Activated CD4-positive, alpha-beta memory T cell treated with anti-CD3 and anti-CD28 coated beads for 36 hours (primary cell): Measurements from ENCODE around the gene NISCH. TPM values are rescaled to one million over a fixed set of nuclear protein-coding genes. Genes with fewer than 3 reads are reported as not detected.

Source experiments
- CTCF ChIA-PET: fragments of 350-600 bp; sonication (Branson Sonifier 250); formaldehyde crosslinking; loops from one replicate; lab custom pipeline; 2021; ENCODE audit warnings: antibody characterized with exemption, inconsistent platforms; lab: Charles Lee
- POLR2A ChIA-PET: fragments of 350-600 bp; sonication (Branson Sonifier 250); formaldehyde crosslinking; loops from one replicate; lab custom pipeline; 2021; ENCODE audit warnings: antibody characterized with exemption; lab: Charles Lee
- DNase-seq: peaks from one replicate; pipeline ENCODE4 v3.0.0-alpha.2; 2020
- H3K27ac Mint-ChIP-seq: one replicate; pipeline ENCODE4 v1.8.0; 2021; ENCODE audit warnings: mixed read lengths
- H3K27me3 Mint-ChIP-seq: one replicate; pipeline ENCODE4 v1.8.0; 2021; ENCODE audit warnings: mixed read lengths
- H3K36me3 Mint-ChIP-seq: one replicate; pipeline ENCODE4 v1.8.0; 2021; ENCODE audit warnings: mixed read lengths
- H3K4me1 Mint-ChIP-seq: one replicate; pipeline ENCODE4 v1.8.0; 2021; ENCODE audit warnings: low read depth, mixed read lengths
- H3K4me3 Mint-ChIP-seq: one replicate; pipeline ENCODE4 v1.8.0; 2021; ENCODE audit warnings: mild to moderate bottlenecking, mixed read lengths
- H3K9me3 Mint-ChIP-seq: one replicate; pipeline ENCODE4 v1.8.0; 2021; ENCODE audit warnings: mixed read lengths
- intact Hi-C: fragments of 100-400 bp; cut with micrococcal nuclease; formaldehyde crosslinking; loops from one replicate; pipeline ENCODE4 v1.15.1; 2023
- total RNA-seq, 2 experiments: library from RNA; stranded (reverse); gene quantifications; one replicate each; pipeline ENCODE4 v1.2.3, GENCODE V29; 2021

Gene NISCH
- total RNA-seq, 2 experiments from 2014 or later = 50.8 to 60.2 TPM

GRCh38 chr3:52502808-52503350, 47.5 kb downstream of the NISCH start:
- Mint-ChIP-seq H3K4me1 (no peaks in the 10 kb centered on the region), H3K9me3 (no peaks in the 10 kb centered on the region), H3K27ac (no peak overlapping the region), H3K36me3 (no peaks in the 10 kb centered on the region), H3K4me3 (no peak overlapping the region), H3K27me3 (no peaks in the 10 kb centered on the region)
- POLR2A ChIA-PET = no interaction called here
- DNase-seq = no peak
- CTCF ChIA-PET = no interaction called here
- intact Hi-C loops = no loop called here

GRCh38 chr3:52503788-52504424, 48.5 kb downstream of the NISCH start:
- no peaks in the 10 kb centered on the region for H3K36me3 Mint-ChIP-seq
- CTCF ChIA-PET = no interaction called here
- H3K27me3 Mint-ChIP-seq = no peaks in the 10 kb centered on the region
- DNase-seq = no peak
- H3K27ac Mint-ChIP-seq = no peak overlapping the region
- no peak overlapping the region for H3K4me3 Mint-ChIP-seq
- intact Hi-C loops = no loop called here
- H3K9me3 Mint-ChIP-seq = no peaks in the 10 kb centered on the region
- H3K4me1 Mint-ChIP-seq = no peaks in the 10 kb centered on the region
- POLR2A ChIA-PET = no interaction called here

GRCh38 chr3:52504977-52505376, 49.6 kb downstream of the NISCH start:
- H3K27me3 Mint-ChIP-seq = no peaks in the 10 kb centered on the region
- no peaks in the 10 kb centered on the region for H3K36me3 Mint-ChIP-seq
- H3K9me3 Mint-ChIP-seq = no peaks in the 10 kb centered on the region
- no peaks in the 10 kb centered on the region for H3K4me1 Mint-ChIP-seq
- no peak overlapping the region for H3K4me3 Mint-ChIP-seq
- intact Hi-C loops = no loop called here
- ChIA-PET POLR2A (no interaction called here), CTCF (no interaction called here)
- DNase-seq = no peak
- no peak overlapping the region for H3K27ac Mint-ChIP-seq

GRCh38 chr3:52506266-52506966, 51.0 kb downstream of the NISCH start:
- POLR2A ChIA-PET = no interaction called here
- no peaks in the 10 kb centered on the region for H3K9me3 Mint-ChIP-seq
- no peak overlapping the region for H3K27ac Mint-ChIP-seq
- no peaks in the 10 kb centered on the region for H3K36me3 Mint-ChIP-seq
- H3K4me1 Mint-ChIP-seq = no peaks in the 10 kb centered on the region
- no peaks in the 10 kb centered on the region for H3K27me3 Mint-ChIP-seq
- DNase-seq = no peak
- CTCF ChIA-PET = no interaction called here
- intact Hi-C loops = no loop called here
- H3K4me3 Mint-ChIP-seq = no peak overlapping the region

GRCh38 chr3:52507359-52507758, 52.0 kb downstream of the NISCH start:
- ChIA-PET CTCF (no interaction called here), POLR2A (no interaction called here)
- DNase-seq = no peak
- intact Hi-C loops = no loop called here
- H3K36me3 Mint-ChIP-seq = no peaks in the 10 kb centered on the region
- no peaks in the 10 kb centered on the region for H3K4me1 Mint-ChIP-seq
- no peak overlapping the region for H3K27ac Mint-ChIP-seq
- H3K27me3 Mint-ChIP-seq = no peaks in the 10 kb centered on the region
- H3K4me3 Mint-ChIP-seq = no peak overlapping the region
- no peaks in the 10 kb centered on the region for H3K9me3 Mint-ChIP-seq

- intact Hi-C loops = no loop called here
- ChIA-PET POLR2A (no interaction called here), CTCF (no interaction called here)
Measured at GRCh38 chr3:52509753-52510328, 54.4 kb downstream of the NISCH start.

GRCh38 chr3:52511509-52511908, 56.1 kb downstream of the NISCH start:
- POLR2A ChIA-PET = no interaction called here
- Mint-ChIP-seq H3K27ac (no peak overlapping the region), H3K27me3 (no peaks in the 10 kb centered on the region), H3K4me1 (no peaks in the 10 kb centered on the region), H3K36me3 (no peaks in the 10 kb centered on the region), H3K4me3 (no peak overlapping the region), H3K9me3 (no peaks in the 10 kb centered on the region)
- DNase-seq = no peak
- intact Hi-C loops = no loop called here
- CTCF ChIA-PET = interaction anchor here (1.9 kb wide), 1 partner anchor 29 kb away, joined by 5 read pairs; no protein-coding TSS in a partner anchor

More at GRCh38 chr3:52509753-52510328, 54.4 kb downstream of the NISCH start:
- no peak overlapping the region for H3K4me3 Mint-ChIP-seq
- no peaks in the 10 kb centered on the region for H3K9me3 Mint-ChIP-seq
- H3K36me3 Mint-ChIP-seq = no peaks in the 10 kb centered on the region
- no peak for DNase-seq
- H3K27ac Mint-ChIP-seq = no peak overlapping the region
- no peaks in the 10 kb centered on the region for H3K4me1 Mint-ChIP-seq
- no peaks in the 10 kb centered on the region for H3K27me3 Mint-ChIP-seq

- Mint-ChIP-seq H3K27ac (no peak overlapping the region), H3K27me3 (no peaks in the 10 kb centered on the region), H3K4me3 (no peak overlapping the region), H3K36me3 (no peaks in the 10 kb centered on the region), H3K9me3 (no peaks in the 10 kb centered on the region), H3K4me1 (no peaks in the 10 kb centered on the region)
- CTCF ChIA-PET = interaction anchor here (0.8 to 1.9 kb wide), 2 partner anchors 30 to 71 kb away, joined by 3 to 5 read pairs; no protein-coding TSS in a partner anchor
- intact Hi-C loops = no loop called here
- no peak for DNase-seq
- POLR2A ChIA-PET = no interaction called here
Measured at GRCh38 chr3:52512105-52512504, 56.7 kb downstream of the NISCH start.

- H3K4me1 Mint-ChIP-seq = no peaks in the 10 kb centered on the region
- no peaks in the 10 kb centered on the region for H3K9me3 Mint-ChIP-seq
- no peak for DNase-seq
- H3K36me3 Mint-ChIP-seq = no peaks in the 10 kb centered on the region
- no peak overlapping the region for H3K27ac Mint-ChIP-seq
- no peaks in the 10 kb centered on the region for H3K27me3 Mint-ChIP-seq
- intact Hi-C loops = no loop called here
- POLR2A ChIA-PET = no interaction called here
- CTCF ChIA-PET = interaction anchor here (0.8 to 1.9 kb wide), 2 partner anchors 30 to 72 kb away, joined by 3 to 5 read pairs; no protein-coding TSS in a partner anchor
- H3K4me3 Mint-ChIP-seq = no peak overlapping the region
Measured at GRCh38 chr3:52512727-52513126, 57.3 kb downstream of the NISCH start.

- POLR2A ChIA-PET = no interaction called here
- no peak overlapping the region for H3K27ac Mint-ChIP-seq
- intact Hi-C loops = no loop called here
- H3K36me3 Mint-ChIP-seq = no peaks in the 10 kb centered on the region
- H3K27me3 Mint-ChIP-seq = no peaks in the 10 kb centered on the region
- H3K4me1 Mint-ChIP-seq = no peaks in the 10 kb centered on the region
- H3K4me3 Mint-ChIP-seq = no peak overlapping the region
- CTCF ChIA-PET = no interaction called here
- no peak for DNase-seq
- H3K9me3 Mint-ChIP-seq = no peaks in the 10 kb centered on the region
Measured at GRCh38 chr3:52513281-52513680, 57.9 kb downstream of the NISCH start.

- ChIA-PET POLR2A (no interaction called here), CTCF (no interaction called here)
- intact Hi-C loops = no loop called here
- Mint-ChIP-seq H3K27me3 (no peaks in the 10 kb centered on the region), H3K9me3 (no peaks in the 10 kb centered on the region), H3K4me1 (no peaks in the 10 kb centered on the region), H3K4me3 (no peak overlapping the region), H3K27ac (no peak overlapping the region), H3K36me3 (no peaks in the 10 kb centered on the region)
- DNase-seq = no peak
Measured at GRCh38 chr3:52514576-52514975, 59.2 kb downstream of the NISCH start.

GRCh38 chr3:52515192-52515591, 59.8 kb downstream of the NISCH start:
- H3K27me3 Mint-ChIP-seq = no peaks in the 10 kb centered on the region
- H3K36me3 Mint-ChIP-seq = no peaks in the 10 kb centered on the region
- no peak overlapping the region for H3K4me3 Mint-ChIP-seq
- ChIA-PET POLR2A (no interaction called here), CTCF (no interaction called here)
- H3K9me3 Mint-ChIP-seq = no peaks in the 10 kb centered on the region
- H3K4me1 Mint-ChIP-seq = no peaks in the 10 kb centered on the region
- intact Hi-C loops = no loop called here
- H3K27ac Mint-ChIP-seq = no peak overlapping the region
- DNase-seq = no peak
